Forelimb muscle (tissue), 1 donor: ENCODE results near the gene WDR7. TPM values are rescaled to one million over a fixed set of nuclear protein-coding genes. Genes with fewer than 3 reads are reported as not detected.

Source experiments
- DNase-seq: peaks from one replicate; pipeline ENCODE4 v3.0.0-alpha.2; 2013; ENCODE audit warnings: low read depth
- polyA plus RNA-seq: library from polyadenylated mRNA; unstranded; fragments of 120-200 nt; gene quantifications from one replicate; pipeline ENCODE4 v1.2.1, GENCODE V29; 2013; ENCODE audit not compliant: insufficient read length

The WDR7 gene
- polyA plus RNA-seq, 1 donor = 8.9 TPM

DNA sequence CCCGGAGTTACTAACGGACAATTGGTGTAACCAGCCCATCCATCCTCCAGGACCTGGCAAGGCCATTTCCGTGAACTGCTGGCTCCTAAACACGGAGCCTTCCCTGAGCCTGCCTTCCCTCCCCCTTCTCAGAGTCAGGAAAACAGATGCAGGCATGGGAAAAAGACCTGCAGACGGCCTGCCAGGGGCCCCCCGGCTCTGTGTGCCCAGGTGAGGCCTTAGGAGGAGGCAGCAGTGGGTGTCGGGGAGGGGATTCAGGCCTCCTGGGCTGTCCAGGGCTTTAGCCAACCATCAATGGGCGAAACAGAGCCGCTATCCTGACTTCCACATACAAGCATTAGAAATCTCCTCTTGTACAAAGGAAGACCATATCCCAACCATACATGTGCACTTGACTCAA, 427.5 kb downstream of the WDR7 start:
- DNase-seq = no peak

GRCh38 chr18:57080479-57080878, 429.3 kb downstream of the WDR7 start:
- DNase-seq = no peak

DNA sequence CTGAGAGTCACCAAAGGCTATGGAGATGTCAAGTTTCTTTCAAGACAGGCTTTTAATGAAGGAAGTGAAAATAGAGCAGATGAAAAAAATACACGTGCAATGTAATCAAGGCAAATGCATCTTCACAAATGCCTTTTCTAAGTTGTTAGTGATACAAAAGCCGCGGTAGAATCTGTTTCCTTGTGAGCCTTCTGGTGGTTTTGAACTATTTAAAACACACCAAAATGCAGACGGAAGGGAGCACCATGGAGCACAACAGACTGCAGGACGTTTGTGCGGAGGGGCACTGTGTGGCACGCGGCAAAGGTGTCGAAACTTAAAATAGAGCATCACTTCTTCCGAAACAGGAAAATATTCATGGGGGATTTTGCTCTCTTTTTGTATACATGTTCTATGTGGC, 430.7 kb downstream of the WDR7 start:
- no peak for DNase-seq

GRCh38 chr18:57083485-57083884, 432.3 kb downstream of the WDR7 start:
- no peak for DNase-seq

GRCh38 chr18:57084331-57085271, 433.4 kb downstream of the WDR7 start:
- no peak for DNase-seq

GRCh38 chr18:57085371-57085770, 434.2 kb downstream of the WDR7 start:
- DNase-seq = no peak

DNA sequence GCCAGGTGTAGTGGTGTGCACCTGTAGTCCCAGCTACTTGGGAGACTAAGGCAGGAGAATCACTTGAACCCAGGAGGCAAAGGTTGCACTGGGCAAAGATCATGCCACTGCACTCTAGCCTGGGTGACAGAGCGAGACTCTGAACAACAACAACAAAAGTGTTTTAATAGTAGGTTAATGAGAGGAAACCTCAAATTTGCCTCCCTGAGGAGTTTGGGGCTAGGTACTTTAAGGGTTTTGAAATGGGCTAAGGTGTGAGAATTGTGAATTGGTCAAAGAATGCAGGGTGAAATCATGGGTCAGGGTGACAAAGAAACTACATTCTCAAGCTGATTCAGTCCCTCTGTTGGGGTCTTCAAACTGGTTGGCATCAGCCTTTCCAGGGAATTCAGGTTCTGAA, 435.0 kb downstream of the WDR7 start:
- no peak for DNase-seq

Other genes starting within 250 kb of the WDR7 start
- gene TXNL1, start 12.8 kb upstream of the WDR7 start, polyA plus RNA-seq = 110 TPM